Measurements from ENCODE around the gene NRXN3. TPM values are rescaled to one million over a fixed set of nuclear protein-coding genes. Genes with fewer than 3 reads are reported as not detected.

NRXN3 gene
- total RNA-seq, 5 donors from 2014 or later (not counting 1 experiment from before 2014, with no cell fraction given): not detected

DNA sequence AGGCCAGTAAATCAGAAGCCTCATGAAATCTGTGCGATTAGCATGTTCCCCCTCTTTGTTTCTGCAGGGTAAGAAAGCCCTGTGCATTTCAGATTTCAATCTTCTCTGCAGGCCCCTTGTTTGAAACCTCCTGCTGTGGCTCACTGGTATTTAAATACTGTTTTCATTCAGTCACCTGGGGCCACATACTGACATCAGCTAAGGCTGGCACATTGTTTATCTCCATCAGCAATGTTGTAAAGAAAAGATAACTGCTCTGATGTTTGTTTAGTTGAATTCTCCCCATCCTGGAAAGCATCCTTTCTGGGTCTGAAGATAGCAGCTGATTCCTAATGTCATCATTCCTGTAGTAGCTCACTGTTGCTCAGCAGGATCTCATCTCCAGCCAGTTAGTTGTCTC lies 554.9 kb downstream of the NRXN3 start:
- Histone ChIP-seq H3K9me3 (no peaks in the 10 kb centered on the region), H3K4me3 (ENCODE audit: control insufficient read depth in 1 of 2, extremely low read depth in 1 of 2, low read length in 1 of 2) (no peak overlapping the region), H3K4me1 (ENCODE audit: control insufficient read depth in 1 of 2, extremely low read depth in 1 of 2, insufficient read depth in 2 of 2, low read length in 2 of 2) (no peaks in the 10 kb centered on the region), H3K27me3 (replicated peaks in 1 of 2; ENCODE audit: control insufficient read depth in 2 of 2, extremely low read depth in 1 of 2, insufficient read depth in 2 of 2, low read length in 1 of 2) (peaks cover 0 to 2% of the 10 kb centered on the region in 2 experiments), H3K27ac (ENCODE audit: low read length) (no peak overlapping the region), H3K36me3 (ENCODE audit: control insufficient read depth in 2 of 2, extremely low read depth in 1 of 2, insufficient read depth in 1 of 2, low read length in 1 of 2) (no peaks in the 10 kb centered on the region)
- Mint-ChIP-seq H3K9me3 (no peaks in the 10 kb centered on the region), H3K27ac (no peak overlapping the region), H3K4me1 (no peaks in the 10 kb centered on the region), H3K4me3 (no peak overlapping the region), H3K27me3 (no peaks in the 10 kb centered on the region), H3K36me3 (no peaks in the 10 kb centered on the region)
- 43% methylated on average over 1 of the region's 1 CpG for WGBS (ENCODE audit: insufficient coverage)
- CTCF ChIA-PET: no interaction called here
- POLR2A ChIA-PET: no interaction called here
- DNase-seq (no peak), ATAC-seq (replicated peaks in 1 of 4) (no peak)

GRCh38 chr14:78737116-78737515 lies 566.9 kb downstream of the NRXN3 start:
- WGBS (ENCODE audit: insufficient coverage): 83% methylated on average over 1 of the region's 3 CpGs
- Mint-ChIP-seq H3K4me3 (no peak overlapping the region), H3K27ac (no peak overlapping the region), H3K4me1 (no peaks in the 10 kb centered on the region), H3K27me3 (peaks cover 0 to 4% of the 10 kb centered on the region in 2 donors), H3K9me3 (peaks cover 0 to 7% (median 0%) of the 10 kb centered on the region in 3 donors), H3K36me3 (no peaks in the 10 kb centered on the region)
- no peaks in the 10 kb centered on the region for H3K36me3 ChIP-seq (ENCODE audit: control insufficient read depth in 2 of 2, extremely low read depth in 1 of 2, insufficient read depth in 1 of 2, low read length in 1 of 2)
- no peaks in the 10 kb centered on the region for H3K4me1 ChIP-seq (ENCODE audit: control insufficient read depth in 1 of 2, extremely low read depth in 1 of 2, insufficient read depth in 2 of 2, low read length in 2 of 2)
- ChIA-PET CTCF (no interaction called here), POLR2A (no interaction called here)
- ATAC-seq (replicated peaks in 1 of 4) (no peak), DNase-seq (no peak)
- no peaks in the 10 kb centered on the region for H3K9me3 ChIP-seq
- no peak overlapping the region for H3K27ac ChIP-seq (ENCODE audit: low read length)
- no peak overlapping the region for H3K4me3 ChIP-seq (ENCODE audit: control insufficient read depth in 1 of 2, extremely low read depth in 1 of 2, low read length in 1 of 2)
- H3K27me3 ChIP-seq (replicated peaks in 1 of 2; ENCODE audit: control insufficient read depth in 2 of 2, extremely low read depth in 1 of 2, insufficient read depth in 2 of 2, low read length in 1 of 2): no peaks in the 10 kb centered on the region

GRCh38 chr14:78737601-78738000 lies 567.4 kb downstream of the NRXN3 start:
- peaks cover 0 to 4% of the 10 kb centered on the region in 2 donors for H3K27me3 Mint-ChIP-seq
- H3K4me1 ChIP-seq (ENCODE audit: control insufficient read depth in 1 of 2, extremely low read depth in 1 of 2, insufficient read depth in 2 of 2, low read length in 2 of 2): no peaks in the 10 kb centered on the region
- POLR2A ChIA-PET: no interaction called here

GRCh38 chr14:78746086-78746595 lies 576.0 kb downstream of the NRXN3 start:
- Mint-ChIP-seq H3K4me1 (no peaks in the 10 kb centered on the region), H3K36me3 (no peaks in the 10 kb centered on the region), H3K27me3 (no peaks in the 10 kb centered on the region), H3K27ac (no peak overlapping the region), H3K9me3 (peaks cover 0 to 4% (median 0%) of the 10 kb centered on the region in 3 donors), H3K4me3 (no peak overlapping the region)
- no peak for ATAC-seq (replicated peaks in 1 of 4)
- WGBS (ENCODE audit: insufficient coverage): no CpG with 5 or more reads among the region's 3 CpGs
- H3K27ac ChIP-seq (ENCODE audit: low read length): no peak overlapping the region
- no peaks in the 10 kb centered on the region for H3K9me3 ChIP-seq
- H3K4me1 ChIP-seq (ENCODE audit: control insufficient read depth in 1 of 2, extremely low read depth in 1 of 2, insufficient read depth in 2 of 2, low read length in 2 of 2): no peaks in the 10 kb centered on the region
- POLR2A ChIA-PET: no interaction called here
- CTCF ChIA-PET: no interaction called here
- no peak for DNase-seq
- no peaks in the 10 kb centered on the region for H3K27me3 ChIP-seq (replicated peaks in 1 of 2; ENCODE audit: control insufficient read depth in 2 of 2, extremely low read depth in 1 of 2, insufficient read depth in 2 of 2, low read length in 1 of 2)
- H3K36me3 ChIP-seq (ENCODE audit: control insufficient read depth in 2 of 2, extremely low read depth in 1 of 2, insufficient read depth in 1 of 2, low read length in 1 of 2): no peaks in the 10 kb centered on the region
- H3K4me3 ChIP-seq (ENCODE audit: control insufficient read depth in 1 of 2, extremely low read depth in 1 of 2, low read length in 1 of 2): no peak overlapping the region

More at GRCh38 chr14:78737601-78738000, 567.4 kb downstream of the NRXN3 start:
- ATAC-seq (replicated peaks in 1 of 4) (no peak), DNase-seq (no peak)
- H3K36me3 Mint-ChIP-seq: no peaks in the 10 kb centered on the region
- WGBS (ENCODE audit: insufficient coverage): no CpG with 5 or more reads among the region's 6 CpGs
- no peak overlapping the region for H3K27ac ChIP-seq (ENCODE audit: low read length)
- CTCF ChIA-PET: no interaction called here
- no peak overlapping the region for H3K4me3 ChIP-seq (ENCODE audit: control insufficient read depth in 1 of 2, extremely low read depth in 1 of 2, low read length in 1 of 2)
- H3K9me3 Mint-ChIP-seq: peaks cover 0 to 7% (median 0%) of the 10 kb centered on the region in 3 donors
- H3K27me3 ChIP-seq (replicated peaks in 1 of 2; ENCODE audit: control insufficient read depth in 2 of 2, extremely low read depth in 1 of 2, insufficient read depth in 2 of 2, low read length in 1 of 2): no peaks in the 10 kb centered on the region
- no peaks in the 10 kb centered on the region for H3K4me1 Mint-ChIP-seq
- H3K36me3 ChIP-seq (ENCODE audit: control insufficient read depth in 2 of 2, extremely low read depth in 1 of 2, insufficient read depth in 1 of 2, low read length in 1 of 2): no peaks in the 10 kb centered on the region
- H3K9me3 ChIP-seq: no peaks in the 10 kb centered on the region
- H3K27ac Mint-ChIP-seq: no peak overlapping the region
- no peak overlapping the region for H3K4me3 Mint-ChIP-seq

DNA sequence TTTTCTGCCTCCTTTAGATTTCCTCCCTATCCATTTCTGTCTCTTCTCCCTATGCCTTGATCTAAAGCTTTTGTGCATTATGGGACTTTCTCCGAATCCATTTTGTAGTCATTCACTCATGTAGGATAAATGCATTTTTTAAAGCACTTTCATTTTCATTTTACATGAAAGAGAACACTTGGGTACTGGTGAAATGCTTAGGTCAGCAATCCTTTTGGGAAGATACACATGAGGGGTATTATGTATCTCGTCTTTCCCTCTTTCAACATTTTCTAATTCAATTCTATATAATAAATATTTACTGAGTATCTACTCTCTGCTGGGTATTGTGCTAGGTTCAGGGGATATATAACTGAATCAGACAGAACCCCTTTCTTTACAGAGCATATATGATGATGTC lies 577.6 kb downstream of the NRXN3 start:
- CTCF ChIA-PET: no interaction called here
- H3K4me3 Mint-ChIP-seq: no peak overlapping the region
- H3K36me3 Mint-ChIP-seq: no peaks in the 10 kb centered on the region

GRCh38 chr14:78752518-78753188 lies 582.5 kb downstream of the NRXN3 start:
- H3K4me3 Mint-ChIP-seq: no peak overlapping the region
- H3K27ac ChIP-seq (ENCODE audit: low read length): no peak overlapping the region
- no peaks in the 10 kb centered on the region for H3K4me1 ChIP-seq (ENCODE audit: control insufficient read depth in 1 of 2, extremely low read depth in 1 of 2, insufficient read depth in 2 of 2, low read length in 2 of 2)
- H3K9me3 ChIP-seq: no peaks in the 10 kb centered on the region
- ChIA-PET CTCF (no interaction called here), POLR2A (no interaction called here)
- H3K27ac Mint-ChIP-seq: no peak overlapping the region
- H3K36me3 Mint-ChIP-seq: no peaks in the 10 kb centered on the region
- no peaks in the 10 kb centered on the region for H3K4me1 Mint-ChIP-seq
- H3K27me3 Mint-ChIP-seq: peaks cover 0 to 3% of the 10 kb centered on the region in 2 donors
- no peaks in the 10 kb centered on the region for H3K36me3 ChIP-seq (ENCODE audit: control insufficient read depth in 2 of 2, extremely low read depth in 1 of 2, insufficient read depth in 1 of 2, low read length in 1 of 2)
- H3K4me3 ChIP-seq (ENCODE audit: control insufficient read depth in 1 of 2, extremely low read depth in 1 of 2, low read length in 1 of 2): no peak overlapping the region
- WGBS (ENCODE audit: insufficient coverage): 82% methylated on average over 3 of the region's 5 CpGs
- ATAC-seq (replicated peaks in 1 of 4): no peak
- no peaks in the 10 kb centered on the region for H3K9me3 Mint-ChIP-seq
- DNase-seq: no peak
- H3K27me3 ChIP-seq (replicated peaks in 1 of 2; ENCODE audit: control insufficient read depth in 2 of 2, extremely low read depth in 1 of 2, insufficient read depth in 2 of 2, low read length in 1 of 2): no peaks in the 10 kb centered on the region

More for the DNA sequence above, 577.6 kb downstream of the NRXN3 start:
- DNase-seq (no peak), ATAC-seq (replicated peaks in 1 of 4) (no peak)
- POLR2A ChIA-PET: no interaction called here
- peaks cover 0 to 3% of the 10 kb centered on the region in 2 donors for H3K27me3 Mint-ChIP-seq
- peaks cover 0 to 4% (median 0%) of the 10 kb centered on the region in 3 donors for H3K9me3 Mint-ChIP-seq
- Histone ChIP-seq H3K36me3 (ENCODE audit: control insufficient read depth in 2 of 2, extremely low read depth in 1 of 2, insufficient read depth in 1 of 2, low read length in 1 of 2) (no peaks in the 10 kb centered on the region), H3K9me3 (no peaks in the 10 kb centered on the region), H3K27me3 (replicated peaks in 1 of 2; ENCODE audit: control insufficient read depth in 2 of 2, extremely low read depth in 1 of 2, insufficient read depth in 2 of 2, low read length in 1 of 2) (no peaks in the 10 kb centered on the region), H3K27ac (ENCODE audit: low read length) (no peak overlapping the region), H3K4me3 (ENCODE audit: control insufficient read depth in 1 of 2, extremely low read depth in 1 of 2, low read length in 1 of 2) (no peak overlapping the region), H3K4me1 (ENCODE audit: control insufficient read depth in 1 of 2, extremely low read depth in 1 of 2, insufficient read depth in 2 of 2, low read length in 2 of 2) (no peaks in the 10 kb centered on the region)
- no CpG with 5 or more reads among the region's 2 CpGs for WGBS (ENCODE audit: insufficient coverage)
- H3K27ac Mint-ChIP-seq: no peak overlapping the region
- no peaks in the 10 kb centered on the region for H3K4me1 Mint-ChIP-seq
